Breast epithelium (tissue), 3 donors: ENCODE data around the gene VWA5B2.

ENCODE experiments used
- CTCF ChIP-seq, 3 donors: fragments of 450-650 bp; IDR thresholded peaks; one replicate each; pipeline ENCODE4 v1.5.1; 2016 to 2017; ENCODE audit warnings: antibody characterized with exemption in 3 of 3, mild to moderate bottlenecking in 3 of 3, moderate library complexity in 3 of 3
- POLR2A ChIP-seq: fragments of 450-650 bp; IDR thresholded peaks from one replicate; pipeline ENCODE4 v1.6.1; 2016; ENCODE audit warnings: antibody characterized with exemption, mild to moderate bottlenecking, moderate library complexity
- POLR2AphosphoS5 ChIP-seq, 3 donors: sonication (generic); formaldehyde crosslinking; IDR thresholded peaks; one replicate each; pipeline ENCODE4 v1.6.1; 2017; ENCODE audit warnings: antibody characterized with exemption in 3 of 3

- no peak for TF ChIP-seq CTCF (IDR thresholded peaks at IDR 0.05)
- TF ChIP-seq POLR2AphosphoS5 (IDR thresholded peaks at IDR 0.05) = no peak
- TF ChIP-seq POLR2A = no peak
These were observed 18.1 kb upstream of the VWA5B2 start for GRCh38 chr3:184211297-184211696.
